22Rv1 (cell line): ENCODE measurements around the gene NEIL3.

ENCODE experiments used
- ZFX ChIP-seq: fragments of 450-650 bp; IDR thresholded peaks from 2 replicates; pipeline ENCODE4 v1.6.1; 2017; ENCODE audit warnings: antibody characterized with exemption, borderline replicate concordance
- TF ChIP-seq, protein P1 (sequence below): fragments of 450-650 bp; IDR thresholded peaks from 2 replicates; pipeline ENCODE4 v1.5.1; 2017; ENCODE audit warnings: mild to moderate bottlenecking

DNA sequence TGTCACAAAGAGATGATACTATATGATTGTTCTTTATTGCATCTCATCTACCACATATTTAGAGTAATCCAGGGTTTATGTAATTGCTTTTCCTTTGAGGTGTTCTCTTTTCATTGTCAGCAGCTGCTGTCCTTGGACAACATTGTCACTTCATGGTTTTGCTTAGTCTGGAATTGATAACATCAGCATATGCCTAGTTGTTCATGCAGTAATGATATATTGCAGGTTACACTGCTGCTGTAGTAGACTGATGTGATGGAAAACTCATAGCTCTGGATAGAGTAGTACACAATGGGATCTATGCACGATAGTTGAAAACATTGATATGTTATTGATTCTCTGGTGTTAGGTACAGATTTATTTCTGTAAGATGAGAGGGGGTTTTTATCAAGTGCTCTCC, 13.7 kb downstream of the NEIL3 start:
- TF ChIP-seq, protein P1, sequence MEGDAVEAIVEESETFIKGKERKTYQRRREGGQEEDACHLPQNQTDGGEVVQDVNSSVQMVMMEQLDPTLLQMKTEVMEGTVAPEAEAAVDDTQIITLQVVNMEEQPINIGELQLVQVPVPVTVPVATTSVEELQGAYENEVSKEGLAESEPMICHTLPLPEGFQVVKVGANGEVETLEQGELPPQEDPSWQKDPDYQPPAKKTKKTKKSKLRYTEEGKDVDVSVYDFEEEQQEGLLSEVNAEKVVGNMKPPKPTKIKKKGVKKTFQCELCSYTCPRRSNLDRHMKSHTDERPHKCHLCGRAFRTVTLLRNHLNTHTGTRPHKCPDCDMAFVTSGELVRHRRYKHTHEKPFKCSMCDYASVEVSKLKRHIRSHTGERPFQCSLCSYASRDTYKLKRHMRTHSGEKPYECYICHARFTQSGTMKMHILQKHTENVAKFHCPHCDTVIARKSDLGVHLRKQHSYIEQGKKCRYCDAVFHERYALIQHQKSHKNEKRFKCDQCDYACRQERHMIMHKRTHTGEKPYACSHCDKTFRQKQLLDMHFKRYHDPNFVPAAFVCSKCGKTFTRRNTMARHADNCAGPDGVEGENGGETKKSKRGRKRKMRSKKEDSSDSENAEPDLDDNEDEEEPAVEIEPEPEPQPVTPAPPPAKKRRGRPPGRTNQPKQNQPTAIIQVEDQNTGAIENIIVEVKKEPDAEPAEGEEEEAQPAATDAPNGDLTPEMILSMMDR = no peak
- no peak for TF ChIP-seq ZFX
